Activated CD4-positive, alpha-beta T cell treated with anti-CD3 and anti-CD28 coated beads for 36 hours (primary cell): Measurements from ENCODE around the gene SFMBT1. TPM values are rescaled to one million over a fixed set of nuclear protein-coding genes. Genes with fewer than 3 reads are reported as not detected.

Experiments used
- ATAC-seq: fragments of 200-7000 bp; cut with Tn5 transposase; one replicate; pipeline ENCODE4 v1.10.0; 2021; ENCODE audit warnings: mild to moderate bottlenecking, moderate library complexity
- CTCF ChIA-PET: fragments of 350-600 bp; sonication (Branson Sonifier 250); formaldehyde crosslinking; loops from one replicate; lab custom pipeline; 2021; ENCODE audit warnings: antibody characterized with exemption; lab: Charles Lee
- POLR2A ChIA-PET: fragments of 350-600 bp; sonication (Branson Sonifier 250); formaldehyde crosslinking; loops from one replicate; lab custom pipeline; 2021; ENCODE audit warnings: antibody characterized with exemption, inconsistent platforms; lab: Charles Lee
- DNase-seq: peaks from one replicate; pipeline ENCODE4 v3.0.0-alpha.2; 2020
- H3K27ac Mint-ChIP-seq: one replicate; pipeline ENCODE4 v1.8.0; 2021; ENCODE audit warnings: mixed read lengths
- H3K27me3 Mint-ChIP-seq: one replicate; pipeline ENCODE4 v1.8.0; 2021; ENCODE audit warnings: mixed read lengths
- H3K36me3 Mint-ChIP-seq: one replicate; pipeline ENCODE4 v1.8.0; 2021; ENCODE audit warnings: low read depth, mixed read lengths
- H3K4me1 Mint-ChIP-seq: one replicate; pipeline ENCODE4 v1.8.0; 2021; ENCODE audit warnings: mixed read lengths
- H3K4me3 Mint-ChIP-seq: one replicate; pipeline ENCODE4 v1.8.0; 2021; ENCODE audit warnings: mild to moderate bottlenecking, moderate library complexity, mixed read lengths
- H3K9me3 Mint-ChIP-seq: one replicate; pipeline ENCODE4 v1.8.0; 2021; ENCODE audit warnings: low read depth, mixed read lengths
- intact Hi-C, 2 experiments: fragments of 100-400 bp; cut with DNase I in 1 of 2; cut with micrococcal nuclease in 1 of 2; formaldehyde crosslinking; loops; one replicate each; pipeline versions ENCODE4 v1.14.2 to v1.15.1; 2022 to 2024; cut with DNase I, micrococcal nuclease
- total RNA-seq, 2 experiments: library from RNA; stranded (reverse); gene quantifications; one replicate each; pipeline ENCODE4 v1.2.3, GENCODE V29; 2021

SFMBT1 gene
- total RNA-seq, 2 experiments from 2014 or later = 14.5 to 20.3 TPM

GRCh38 chr3:53023072-53023823 is 22.6 kb downstream of the SFMBT1 start:
- H3K4me1 Mint-ChIP-seq = peaks cover 65% of the 10 kb centered on the region
- intact Hi-C loops = loop anchor here in 1 of 2 experiments (5.0 kb wide), 1 partner anchor 41 kb away; no protein-coding TSS in a partner anchor
- DNase-seq (no peak), ATAC-seq (peak; percentile 73)
- peak overlapping the region; percentile 45 for H3K27ac Mint-ChIP-seq
- H3K36me3 Mint-ChIP-seq = peaks cover 4% of the 10 kb centered on the region
- H3K9me3 Mint-ChIP-seq = no peaks in the 10 kb centered on the region
- no peaks in the 10 kb centered on the region for H3K27me3 Mint-ChIP-seq
- ChIA-PET POLR2A (no interaction called here), CTCF (interaction anchor here (0.9 to 1.9 kb wide), 4 partner anchors 10 to 23 kb away, joined by 3 to 7 read pairs (median 4); partner anchors contain the start of gene SFMBT1)
- no peak overlapping the region for H3K4me3 Mint-ChIP-seq

- DNase-seq (no peak), ATAC-seq (no peak)
- intact Hi-C loops = loop anchor here (1.0 to 5.0 kb wide), 2 partner anchors 16 to 40 kb away; no protein-coding TSS in a partner anchor
- ChIA-PET POLR2A (no interaction called here), CTCF (interaction anchor here (0.7 to 1.9 kb wide), 4 partner anchors 10 to 392 kb away, joined by 3 to 7 read pairs (median 4); no protein-coding TSS in a partner anchor)
- peaks cover 4% of the 10 kb centered on the region for H3K36me3 Mint-ChIP-seq
- H3K9me3 Mint-ChIP-seq = no peaks in the 10 kb centered on the region
- no peaks in the 10 kb centered on the region for H3K27me3 Mint-ChIP-seq
- peaks cover 62% of the 10 kb centered on the region for H3K4me1 Mint-ChIP-seq
- no peak overlapping the region for H3K4me3 Mint-ChIP-seq
- peak overlapping the region; percentile 45 for H3K27ac Mint-ChIP-seq
These were observed 23.2 kb downstream of the SFMBT1 start for GRCh38 chr3:53022647-53023046.

- intact Hi-C loops = no loop called here
- H3K4me3 Mint-ChIP-seq = no peak overlapping the region
- POLR2A ChIA-PET = no interaction called here
These were observed 29.6 kb downstream of the SFMBT1 start for GRCh38 chr3:53016236-53016635.

GRCh38 chr3:53011324-53011723 is 34.5 kb downstream of the SFMBT1 start:
- H3K36me3 Mint-ChIP-seq = peaks cover 7% of the 10 kb centered on the region
- no peak overlapping the region for H3K27ac Mint-ChIP-seq
- no peak for ATAC-seq
- no peaks in the 10 kb centered on the region for H3K27me3 Mint-ChIP-seq
- ChIA-PET CTCF (interaction anchor here (0.5 to 0.6 kb wide), 3 partner anchors 262 to 1215 kb away, joined by 3 read pairs; no protein-coding TSS in a partner anchor), POLR2A (no interaction called here)
- DNase-seq = no peak
- intact Hi-C loops = no loop called here
- H3K4me1 Mint-ChIP-seq = peaks cover 28% of the 10 kb centered on the region
- no peak overlapping the region for H3K4me3 Mint-ChIP-seq
- no peaks in the 10 kb centered on the region for H3K9me3 Mint-ChIP-seq

More at GRCh38 chr3:53016236-53016635, 29.6 kb downstream of the SFMBT1 start:
- DNase-seq = no peak
- Mint-ChIP-seq H3K4me1 (peaks cover 47% of the 10 kb centered on the region), H3K27me3 (no peaks in the 10 kb centered on the region), H3K9me3 (no peaks in the 10 kb centered on the region), H3K36me3 (peaks cover 17% of the 10 kb centered on the region), H3K27ac (no peak overlapping the region)
- CTCF ChIA-PET = interaction anchor here (1.5 kb wide), 1 partner anchor 10 kb away, joined by 3 read pairs; no protein-coding TSS in a partner anchor
- no peak for ATAC-seq

GRCh38 chr3:53009826-53010539 is 35.9 kb downstream of the SFMBT1 start:
- intact Hi-C loops = no loop called here
- Mint-ChIP-seq H3K9me3 (no peaks in the 10 kb centered on the region), H3K27me3 (no peaks in the 10 kb centered on the region), H3K4me1 (peaks cover 29% of the 10 kb centered on the region), H3K36me3 (peaks cover 10% of the 10 kb centered on the region), H3K27ac (peak overlapping the region; percentile 16), H3K4me3 (no peak overlapping the region)
- ATAC-seq (peak; percentile 39), DNase-seq (no peak)
- CTCF ChIA-PET = interaction anchor here (0.5 to 0.9 kb wide), 3 partner anchors 99 to 144 kb away, joined by 3 to 4 read pairs (median 3); no protein-coding TSS in a partner anchor
- POLR2A ChIA-PET = no interaction called here

- intact Hi-C loops = no loop called here
- POLR2A ChIA-PET = interaction anchor here (0.7 kb wide), 1 partner anchor 374 kb away, joined by 5 read pairs; no protein-coding TSS in a partner anchor
- Mint-ChIP-seq H3K27me3 (no peaks in the 10 kb centered on the region), H3K4me1 (peaks cover 34% of the 10 kb centered on the region), H3K9me3 (no peaks in the 10 kb centered on the region), H3K27ac (no peak overlapping the region), H3K4me3 (no peak overlapping the region), H3K36me3 (peaks cover 6% of the 10 kb centered on the region)
- CTCF ChIA-PET = no interaction called here
- DNase-seq (no peak), ATAC-seq (no peak)
These were observed 36.9 kb downstream of the SFMBT1 start for GRCh38 chr3:53008932-53009331.

- H3K36me3 Mint-ChIP-seq = peaks cover 3% of the 10 kb centered on the region
- H3K27ac Mint-ChIP-seq = no peak overlapping the region
- CTCF ChIA-PET = no interaction called here
- intact Hi-C loops = no loop called here
- no peak overlapping the region for H3K4me3 Mint-ChIP-seq
- DNase-seq (no peak), ATAC-seq (no peak)
- H3K27me3 Mint-ChIP-seq = no peaks in the 10 kb centered on the region
- H3K9me3 Mint-ChIP-seq = no peaks in the 10 kb centered on the region
- H3K4me1 Mint-ChIP-seq = peaks cover 30% of the 10 kb centered on the region
- POLR2A ChIA-PET = no interaction called here
These were observed 39.9 kb downstream of the SFMBT1 start for GRCh38 chr3:53005854-53006513.

GRCh38 chr3:53005338-53005737 is 40.5 kb downstream of the SFMBT1 start:
- DNase-seq (no peak), ATAC-seq (no peak)
- CTCF ChIA-PET = no interaction called here
- POLR2A ChIA-PET = no interaction called here
- Mint-ChIP-seq H3K27me3 (no peaks in the 10 kb centered on the region), H3K9me3 (no peaks in the 10 kb centered on the region), H3K4me3 (no peak overlapping the region), H3K27ac (no peak overlapping the region), H3K36me3 (peaks cover 3% of the 10 kb centered on the region), H3K4me1 (peaks cover 30% of the 10 kb centered on the region)
- intact Hi-C loops = no loop called here

GRCh38 chr3:53003320-53003719 is 42.6 kb downstream of the SFMBT1 start:
- ChIA-PET CTCF (no interaction called here), POLR2A (no interaction called here)
- H3K4me1 Mint-ChIP-seq = peaks cover 20% of the 10 kb centered on the region
- intact Hi-C loops = no loop called here
- no peak overlapping the region for H3K4me3 Mint-ChIP-seq
- H3K27me3 Mint-ChIP-seq = no peaks in the 10 kb centered on the region
- no peak overlapping the region for H3K27ac Mint-ChIP-seq
- ATAC-seq = no peak
- H3K9me3 Mint-ChIP-seq = no peaks in the 10 kb centered on the region
- peaks cover 3% of the 10 kb centered on the region for H3K36me3 Mint-ChIP-seq
- no peak for DNase-seq

GRCh38 chr3:52998771-52999513 is 46.9 kb downstream of the SFMBT1 start:
- no peak overlapping the region for H3K4me3 Mint-ChIP-seq
- no peak overlapping the region for H3K27ac Mint-ChIP-seq
- H3K36me3 Mint-ChIP-seq = peaks cover 6% of the 10 kb centered on the region
- intact Hi-C loops = no loop called here
- DNase-seq (no peak), ATAC-seq (no peak)
- H3K27me3 Mint-ChIP-seq = no peaks in the 10 kb centered on the region
- no peaks in the 10 kb centered on the region for H3K9me3 Mint-ChIP-seq
- POLR2A ChIA-PET = no interaction called here
- CTCF ChIA-PET = interaction anchor here (0.6 to 0.7 kb wide), 2 partner anchors 33 to 67 kb away, joined by 3 read pairs; no protein-coding TSS in a partner anchor
- H3K4me1 Mint-ChIP-seq = peaks cover 11% of the 10 kb centered on the region
